ENCODE results near the gene HHIPL1.

GRCh38 chr14:99627510-99628381 lies 17.2 kb upstream of the HHIPL1 start:
- TF ChIP-seq CTCF (IDR thresholded peaks at IDR 0.05) (no peak), ZFX (IDR thresholded peaks at IDR 0.05; ENCODE audit: borderline replicate concordance) (no peak)
